GM21526 (cell line): ENCODE data around the gene BIRC3.
A peak's percentile ranks its signal among the peaks of the same experiment; 100 is the strongest.
"Not testable (repeated sequence)": the region's sequence is repeated elsewhere in the genome, so short reads cannot be mapped to it uniquely, and the experiment has no call there.

ENCODE experiments used
- ATAC-seq: cut with Tn5 transposase; IDR thresholded peaks from one replicate; pipeline ENCODE4 v1.9.1; 2021; ENCODE audit warnings: moderate library complexity; ENCODE audit not compliant: unreplicated experiment, low FRiP score

Gene BIRC3

GRCh38 chr11:102293873-102294601, 23.2 kb upstream of the BIRC3 start:
- ATAC-seq = peak; percentile 91

GRCh38 chr11:102295045-102295444, 22.2 kb upstream of the BIRC3 start:
- no peak for ATAC-seq

- ATAC-seq = not testable (repeated sequence)
Observed at GRCh38 chr11:102296757-102297156, 20.5 kb upstream of the BIRC3 start.

GRCh38 chr11:102300837-102301236, 16.4 kb upstream of the BIRC3 start:
- not testable (repeated sequence) for ATAC-seq

- no peak for ATAC-seq
Observed at GRCh38 chr11:102302241-102302640, 15.0 kb upstream of the BIRC3 start.

GRCh38 chr11:102304686-102305085, 12.6 kb upstream of the BIRC3 start:
- ATAC-seq = no peak

GRCh38 chr11:102305352-102306047, 11.8 kb upstream of the BIRC3 start:
- ATAC-seq = no peak

GRCh38 chr11:102306048-102306597, 11.2 kb upstream of the BIRC3 start:
- ATAC-seq = no peak

GRCh38 chr11:102306817-102307726, 10.2 kb upstream of the BIRC3 start:
- ATAC-seq = no peak

GRCh38 chr11:102307727-102308038, 9.6 kb upstream of the BIRC3 start:
- no peak for ATAC-seq

GRCh38 chr11:102309621-102310541, 7.4 kb upstream of the BIRC3 start:
- ATAC-seq = no peak

- ATAC-seq = no peak
Observed at GRCh38 chr11:102312667-102313066, 4.6 kb upstream of the BIRC3 start.

- no peak for ATAC-seq
Observed at GRCh38 chr11:102313238-102313940, 3.9 kb upstream of the BIRC3 start.

- ATAC-seq = no peak
Observed at GRCh38 chr11:102314784-102315183, 2.5 kb upstream of the BIRC3 start.

- ATAC-seq = no peak
Observed at GRCh38 chr11:102316346-102316904, 859 bp upstream of the BIRC3 start.

GRCh38 chr11:102317768-102318103, 452 bp downstream of the BIRC3 start:
- ATAC-seq = no peak

- no peak for ATAC-seq
Observed at GRCh38 chr11:102318469-102318868, 1.2 kb downstream of the BIRC3 start.

GRCh38 chr11:102319544-102319943, 2.3 kb downstream of the BIRC3 start:
- no peak for ATAC-seq

GRCh38 chr11:102320188-102320587, 2.9 kb downstream of the BIRC3 start:
- ATAC-seq = no peak
